Colonic mucosa (tissue), 4 donors: ENCODE measurements around the gene TBC1D22A. TPM values are rescaled to one million over a fixed set of nuclear protein-coding genes. Genes with fewer than 3 reads are reported as not detected.

ENCODE experiments used
- DNase-seq: peaks from one replicate; pipeline ENCODE4 v3.0.0-alpha.2; 2020
- H3K27ac ChIP-seq: fragments of 200-600 bp; one replicate; pipeline ENCODE4 v1.8.0; 2021
- H3K27me3 ChIP-seq: fragments of 200-600 bp; one replicate; pipeline ENCODE4 v1.8.0; 2021
- H3K36me3 ChIP-seq: fragments of 200-600 bp; one replicate; pipeline ENCODE4 v1.8.0; 2021
- H3K4me1 ChIP-seq: fragments of 200-600 bp; one replicate; pipeline ENCODE4 v1.8.0; 2021; ENCODE audit warnings: mild to moderate bottlenecking
- H3K4me3 ChIP-seq: fragments of 200-600 bp; one replicate; pipeline ENCODE4 v1.8.0; 2021
- H3K9ac ChIP-seq, 2 donors: one replicate each; pipeline ENCODE4 v1.7.0; 2013; ENCODE audit warnings: control low read depth in 2 of 2, low read depth in 2 of 2, low read length in 2 of 2
- H3K9me3 ChIP-seq: fragments of 200-600 bp; one replicate; pipeline ENCODE4 v1.8.0; 2021
- CTCF ChIP-seq: fragments of 200-600 bp; IDR thresholded peaks from one replicate; pipeline ENCODE4 v1.8.0; 2022; ENCODE audit warnings: antibody characterized with exemption, mild to moderate bottlenecking
- intact Hi-C: fragments of 100-400 bp; cut with DNase I; formaldehyde crosslinking; loops from one replicate; pipeline ENCODE4 v1.14.1; 2022
- total RNA-seq, 2 donors: library from RNA; stranded (reverse); fragmentation: NEBNext Ultra II Directional in 1 of 2; extraction: Animal tissue kit (Norgen Biotek cat#: 25700) in 1 of 2; gene quantifications; one replicate each; pipeline ENCODE4 v1.2.1, GENCODE V29; 2021
- donor health status: healthy.
- donor health status: DM: no; HTN: no; CAD: no.
- donor health status: DM: no; HTN: no; CAD: no.

TBC1D22A gene
- total RNA-seq, 2 donors from 2014 or later, result 34.2 to 36.4 TPM

GRCh38 chr22:46797355-46797754 is 34.9 kb downstream of the TBC1D22A start:
- Histone ChIP-seq H3K36me3 (peaks cover 22% of the 10 kb centered on the region), H3K9me3 (no peaks in the 10 kb centered on the region), H3K9ac (no peak overlapping the region), H3K4me1 (no peaks in the 10 kb centered on the region), H3K27ac (no peak overlapping the region), H3K4me3 (no peak overlapping the region), H3K27me3 (no peaks in the 10 kb centered on the region)
- DNase-seq, result no peak
- TF ChIP-seq CTCF, result no peak
- intact Hi-C loops, result no loop called here

GRCh38 chr22:46798041-46798365 is 35.6 kb downstream of the TBC1D22A start:
- H3K36me3 ChIP-seq, result peaks cover 22% of the 10 kb centered on the region
- no peak for DNase-seq
- intact Hi-C loops, result no loop called here
- H3K27ac ChIP-seq, result no peak overlapping the region
- no peaks in the 10 kb centered on the region for H3K27me3 ChIP-seq
- no peak for TF ChIP-seq CTCF
- H3K4me1 ChIP-seq, result no peaks in the 10 kb centered on the region
- no peak overlapping the region for H3K4me3 ChIP-seq
- H3K9me3 ChIP-seq, result no peaks in the 10 kb centered on the region
- no peak overlapping the region for H3K9ac ChIP-seq

GRCh38 chr22:46798366-46799350 is 36.2 kb downstream of the TBC1D22A start:
- peaks cover 17% of the 10 kb centered on the region for H3K36me3 ChIP-seq
- peaks cover 3% of the 10 kb centered on the region for H3K4me1 ChIP-seq
- intact Hi-C loops, result no loop called here
- peak; percentile 85 for TF ChIP-seq CTCF
- no peak overlapping the region for H3K4me3 ChIP-seq
- no peak overlapping the region for H3K27ac ChIP-seq
- H3K9me3 ChIP-seq, result no peaks in the 10 kb centered on the region
- peak; percentile 81 for DNase-seq
- no peaks in the 10 kb centered on the region for H3K27me3 ChIP-seq
- H3K9ac ChIP-seq, result no peak overlapping the region

- intact Hi-C loops, result no loop called here
- Histone ChIP-seq H3K27ac (no peak overlapping the region), H3K27me3 (no peaks in the 10 kb centered on the region), H3K9me3 (no peaks in the 10 kb centered on the region), H3K9ac (no peak overlapping the region), H3K4me3 (no peak overlapping the region), H3K36me3 (peaks cover 10% of the 10 kb centered on the region), H3K4me1 (peaks cover 3% of the 10 kb centered on the region)
- DNase-seq, result no peak
- TF ChIP-seq CTCF, result no peak
Measured at GRCh38 chr22:46799626-46800025, 37.2 kb downstream of the TBC1D22A start.

- no peak overlapping the region for H3K4me3 ChIP-seq
- DNase-seq, result no peak
- peaks cover 3% of the 10 kb centered on the region for H3K4me1 ChIP-seq
- no peak for TF ChIP-seq CTCF
- peaks cover 6% of the 10 kb centered on the region for H3K36me3 ChIP-seq
- H3K9me3 ChIP-seq, result no peaks in the 10 kb centered on the region
- intact Hi-C loops, result no loop called here
- H3K27me3 ChIP-seq, result no peaks in the 10 kb centered on the region
- no peak overlapping the region for H3K27ac ChIP-seq
- H3K9ac ChIP-seq, result no peak overlapping the region
Measured at GRCh38 chr22:46800102-46800857, 37.8 kb downstream of the TBC1D22A start.
